ENCODE measurements around the gene RXFP1.

The RXFP1 gene

GRCh38 chr4:158543191-158543590, 21.5 kb downstream of the RXFP1 start:
- no peak for DNase-seq

- no peak for DNase-seq
Observed at GRCh38 chr4:158544141-158544540, 22.5 kb downstream of the RXFP1 start.

GRCh38 chr4:158553364-158553763, 31.7 kb downstream of the RXFP1 start:
- no peak for DNase-seq

GRCh38 chr4:158560284-158560683, 38.6 kb downstream of the RXFP1 start:
- DNase-seq: no peak

GRCh38 chr4:158566860-158567259, 45.2 kb downstream of the RXFP1 start:
- DNase-seq: no peak

GRCh38 chr4:158571736-158572135, 50.1 kb downstream of the RXFP1 start:
- DNase-seq: no peak

GRCh38 chr4:158572608-158573007, 50.9 kb downstream of the RXFP1 start:
- no peak for DNase-seq

GRCh38 chr4:158578476-158578875, 56.8 kb downstream of the RXFP1 start:
- no peak for DNase-seq

- no peak for DNase-seq
Observed at GRCh38 chr4:158580064-158580463, 58.4 kb downstream of the RXFP1 start.

- DNase-seq: no peak
Observed at GRCh38 chr4:158581161-158581560, 59.5 kb downstream of the RXFP1 start.

- DNase-seq: no peak
Observed at GRCh38 chr4:158586881-158587280, 65.2 kb downstream of the RXFP1 start.

- DNase-seq: no peak
Observed at GRCh38 chr4:158588285-158588684, 66.6 kb downstream of the RXFP1 start.

GRCh38 chr4:158588777-158589176, 67.1 kb downstream of the RXFP1 start:
- DNase-seq: no peak

- no peak for DNase-seq
Observed at GRCh38 chr4:158590306-158590705, 68.6 kb downstream of the RXFP1 start.

- DNase-seq: no peak
Observed at GRCh38 chr4:158590824-158591223, 69.1 kb downstream of the RXFP1 start.

- DNase-seq: no peak
Observed at GRCh38 chr4:158597879-158598596, 76.4 kb downstream of the RXFP1 start.

- no peak for DNase-seq
Observed at GRCh38 chr4:158599150-158599549, 77.5 kb downstream of the RXFP1 start.

- DNase-seq: no peak
Observed at GRCh38 chr4:158599765-158600498, 78.2 kb downstream of the RXFP1 start.

- DNase-seq: no peak
Observed at GRCh38 chr4:158604369-158604768, 82.7 kb downstream of the RXFP1 start.

GRCh38 chr4:158605393-158605792, 83.7 kb downstream of the RXFP1 start:
- DNase-seq: no peak

GRCh38 chr4:158606969-158607368, 85.3 kb downstream of the RXFP1 start:
- no peak for DNase-seq

GRCh38 chr4:158609116-158609515, 87.4 kb downstream of the RXFP1 start:
- DNase-seq: no peak

GRCh38 chr4:158610790-158611189, 89.1 kb downstream of the RXFP1 start:
- no peak for DNase-seq

GRCh38 chr4:158613046-158613445, 91.4 kb downstream of the RXFP1 start:
- DNase-seq: no peak

GRCh38 chr4:158617956-158618355, 96.3 kb downstream of the RXFP1 start:
- no peak for DNase-seq
